Left renal pelvis (tissue), 4 donors: ENCODE measurements around the gene SMARCC2. TPM values are rescaled to one million over a fixed set of nuclear protein-coding genes. Genes with fewer than 3 reads are reported as not detected.
A peak's percentile ranks its signal among the peaks of the same experiment; 100 is the strongest.

Experiments
- DNase-seq, 4 donors: peaks; one replicate each; pipeline ENCODE4 v3.0.0-alpha.2; 2013; ENCODE audit warnings: low read depth in 4 of 4, low spot score in 3 of 4
- polyA plus RNA-seq, 4 donors: library from polyadenylated mRNA; unstranded; fragments of 120-200 nt; gene quantifications; one replicate each; pipeline ENCODE4 v1.2.1, GENCODE V29; 2013; ENCODE audit not compliant: insufficient read length in 4 of 4

SMARCC2 gene
- 100 to 1,000 TPM; 106 to 137 (median 129) TPM for polyA plus RNA-seq

GRCh38 chr12:56189099-56189917, at the start of gene SMARCC2:
Gene SMARCC2, minus strand, starts transcription at chr12:56189483. Its CDS starts 22 bp downstream, at chr12:56189461.
- DNase-seq, result peak; percentile 65 to 77 (median 72)

GRCh38 chr12:56237552-56237951, 48.3 kb upstream of the SMARCC2 start:
- DNase-seq, result no peak

GRCh38 chr12:56236985-56237384, 47.7 kb upstream of the SMARCC2 start:
- no peak for DNase-seq

GRCh38 chr12:56236091-56236490, 46.8 kb upstream of the SMARCC2 start:
- DNase-seq, result no peak

GRCh38 chr12:56234746-56235436, 45.6 kb upstream of the SMARCC2 start:
- no peak for DNase-seq

GRCh38 chr12:56231184-56231582, 41.9 kb upstream of the SMARCC2 start:
- no peak for DNase-seq

- DNase-seq, result no peak
These were observed 41.3 kb upstream of the SMARCC2 start for GRCh38 chr12:56230432-56231183.

GRCh38 chr12:56229916-56230431, 40.7 kb upstream of the SMARCC2 start, which contains the start of gene SLC39A5:
Gene SLC39A5, plus strand, starts transcription at chr12:56230051. Its CDS starts 1,224 bp downstream, at chr12:56231275.
- DNase-seq, result no peak

- no peak for DNase-seq
These were observed 39.8 kb upstream of the SMARCC2 start for GRCh38 chr12:56229082-56229481.

GRCh38 chr12:56224954-56225353, 35.7 kb upstream of the SMARCC2 start:
- no peak for DNase-seq

GRCh38 chr12:56224102-56224701, 34.9 kb upstream of the SMARCC2 start, which contains the start of gene NABP2:
Gene NABP2, plus strand, starts transcription at chr12:56224342. Its CDS starts 515 bp downstream, at chr12:56224857.
- DNase-seq, result peak; percentile 91 to 96 (median 96)

GRCh38 chr12:56223571-56224101, 34.4 kb upstream of the SMARCC2 start:
- DNase-seq, result no peak

GRCh38 chr12:56222531-56222895, 33.2 kb upstream of the SMARCC2 start:
- no peak for DNase-seq

GRCh38 chr12:56221757-56222530, 32.7 kb upstream of the SMARCC2 start, which contains the start of gene RNF41:
Gene RNF41, minus strand, starts transcription at chr12:56221922. Its CDS starts 7,875 bp downstream, at chr12:56214047.
- DNase-seq, result peak; percentile 93 to 97 (median 96)

GRCh38 chr12:56221232-56221756, 32.0 kb upstream of the SMARCC2 start:
- DNase-seq, result peak in 2 of 4 donors; percentile 49 to 51

GRCh38 chr12:56220611-56221231, 31.4 kb upstream of the SMARCC2 start:
- no peak for DNase-seq

GRCh38 chr12:56219840-56220239, 30.6 kb upstream of the SMARCC2 start:
- no peak for DNase-seq

GRCh38 chr12:56216461-56216860, 27.2 kb upstream of the SMARCC2 start:
- DNase-seq, result no peak
